Ectodermal cell (in vitro differentiated cells): ENCODE results near the gene RFX7.

ENCODE experiments used
- H3K27ac ChIP-seq: 2 replicates; pipeline ENCODE4 v1.7.0; 2013; ENCODE audit warnings: mild to moderate bottlenecking, low read depth, low read length; ENCODE audit not compliant: insufficient read depth, poor library complexity, severe bottlenecking
- H3K27me3 ChIP-seq: 2 replicates; pipeline ENCODE4 v1.7.0; 2013; ENCODE audit warnings: mild to moderate bottlenecking, low read length; ENCODE audit not compliant: insufficient read depth, control insufficient read depth, poor library complexity, severe bottlenecking
- H3K36me3 ChIP-seq: one replicate; pipeline ENCODE4 v1.7.0; 2013; ENCODE audit warnings: low read length; ENCODE audit not compliant: control insufficient read depth, insufficient read depth
- H3K4me1 ChIP-seq: one replicate; pipeline ENCODE4 v1.7.0; 2013; ENCODE audit warnings: low read length; ENCODE audit not compliant: control insufficient read depth, insufficient read depth
- H3K4me3 ChIP-seq: 2 replicates; pipeline ENCODE4 v1.7.0; 2013; ENCODE audit warnings: low read depth, low read length, control low read depth; ENCODE audit not compliant: insufficient read depth
- H3K9me3 ChIP-seq: 2 replicates; pipeline ENCODE4 v1.7.0; 2013; ENCODE audit warnings: mild to moderate bottlenecking, low read length, moderate library complexity; ENCODE audit not compliant: control insufficient read depth
- WGBS, 2 experiments: methylation state at CpG; one replicate each; pipeline ENCODE4 v1.1.7; 2013; ENCODE audit warnings: missing lambda C conversion rate in 2 of 2; 5-methylcytosine and 5-hydroxymethylcytosine counted together

Gene RFX7

GRCh38 chr15:56052395-56053045 lies 191.2 kb downstream of the RFX7 start:
- WGBS, 2 experiments: 0 to 14% methylated on average over 1 to 2 of the region's 2 CpGs
- H3K9me3 ChIP-seq: no peaks in the 10 kb centered on the region
- no peak overlapping the region for H3K27ac ChIP-seq

GRCh38 chr15:56051676-56052075 lies 192.0 kb downstream of the RFX7 start:
- Histone ChIP-seq H3K4me3 (no peak overlapping the region), H3K27me3 (no peaks in the 10 kb centered on the region), H3K9me3 (no peaks in the 10 kb centered on the region), H3K27ac (no peak overlapping the region), H3K36me3 (no peaks in the 10 kb centered on the region), H3K4me1 (no peaks in the 10 kb centered on the region)

More at GRCh38 chr15:56052395-56053045, 191.2 kb downstream of the RFX7 start:
- no peak overlapping the region for H3K4me3 ChIP-seq
- H3K4me1 ChIP-seq: no peaks in the 10 kb centered on the region
- H3K27me3 ChIP-seq: no peaks in the 10 kb centered on the region
- no peaks in the 10 kb centered on the region for H3K36me3 ChIP-seq

- H3K27me3 ChIP-seq: no peaks in the 10 kb centered on the region
- no peaks in the 10 kb centered on the region for H3K9me3 ChIP-seq
- 95 to 96% methylated on average over 5 of the region's 5 CpGs for WGBS, 2 experiments
- H3K36me3 ChIP-seq: no peaks in the 10 kb centered on the region
- no peak overlapping the region for H3K4me3 ChIP-seq
- no peaks in the 10 kb centered on the region for H3K4me1 ChIP-seq
- no peak overlapping the region for H3K27ac ChIP-seq
Measured at GRCh38 chr15:56049577-56049976, 194.1 kb downstream of the RFX7 start.

GRCh38 chr15:56047354-56047753 lies 196.3 kb downstream of the RFX7 start:
- no peak overlapping the region for H3K4me3 ChIP-seq
- no peaks in the 10 kb centered on the region for H3K4me1 ChIP-seq
- H3K27me3 ChIP-seq: no peaks in the 10 kb centered on the region
- H3K36me3 ChIP-seq: no peaks in the 10 kb centered on the region
- no peaks in the 10 kb centered on the region for H3K9me3 ChIP-seq
- no peak overlapping the region for H3K27ac ChIP-seq
- WGBS, 2 experiments: 68 to 80% methylated on average over 1 of the region's 1 CpG

- H3K27ac ChIP-seq: no peak overlapping the region
- 97 to 100% methylated on average over 1 to 2 of the region's 3 CpGs for WGBS, 2 experiments
Measured at GRCh38 chr15:56045068-56045748, 198.5 kb downstream of the RFX7 start.

GRCh38 chr15:56042982-56043980 lies 200.4 kb downstream of the RFX7 start:
- Histone ChIP-seq H3K27ac (no peak overlapping the region), H3K9me3 (no peaks in the 10 kb centered on the region), H3K27me3 (no peaks in the 10 kb centered on the region), H3K36me3 (no peaks in the 10 kb centered on the region), H3K4me1 (no peaks in the 10 kb centered on the region), H3K4me3 (no peak overlapping the region)
- 89 to 91% methylated on average over 8 of the region's 8 CpGs for WGBS, 2 experiments

More at GRCh38 chr15:56045068-56045748, 198.5 kb downstream of the RFX7 start:
- Histone ChIP-seq H3K36me3 (no peaks in the 10 kb centered on the region), H3K9me3 (no peaks in the 10 kb centered on the region), H3K27me3 (no peaks in the 10 kb centered on the region), H3K4me3 (no peak overlapping the region), H3K4me1 (no peaks in the 10 kb centered on the region)

- no peak overlapping the region for H3K4me3 ChIP-seq
- H3K27me3 ChIP-seq: no peaks in the 10 kb centered on the region
- no peaks in the 10 kb centered on the region for H3K36me3 ChIP-seq
- no peaks in the 10 kb centered on the region for H3K9me3 ChIP-seq
- 95% methylated on average over 4 of the region's 4 CpGs for WGBS, 2 experiments
- no peaks in the 10 kb centered on the region for H3K4me1 ChIP-seq
- H3K27ac ChIP-seq: no peak overlapping the region
Measured at GRCh38 chr15:56042498-56042897, 201.2 kb downstream of the RFX7 start.

GRCh38 chr15:56042031-56042430 lies 201.6 kb downstream of the RFX7 start:
- Histone ChIP-seq H3K27me3 (no peaks in the 10 kb centered on the region), H3K4me1 (no peaks in the 10 kb centered on the region), H3K36me3 (no peaks in the 10 kb centered on the region), H3K9me3 (no peaks in the 10 kb centered on the region), H3K27ac (no peak overlapping the region), H3K4me3 (no peak overlapping the region)
- 100% methylated on average over 1 of the region's 1 CpG for WGBS, 2 experiments

GRCh38 chr15:56040081-56041035 lies 203.3 kb downstream of the RFX7 start:
- 82 to 87% methylated on average over 8 of the region's 8 CpGs for WGBS, 2 experiments
- Histone ChIP-seq H3K27me3 (no peaks in the 10 kb centered on the region), H3K4me3 (no peak overlapping the region), H3K27ac (no peak overlapping the region), H3K36me3 (no peaks in the 10 kb centered on the region), H3K9me3 (no peaks in the 10 kb centered on the region), H3K4me1 (no peaks in the 10 kb centered on the region)
